ENCODE measurements around the gene NPAS3.

NPAS3 gene

DNA sequence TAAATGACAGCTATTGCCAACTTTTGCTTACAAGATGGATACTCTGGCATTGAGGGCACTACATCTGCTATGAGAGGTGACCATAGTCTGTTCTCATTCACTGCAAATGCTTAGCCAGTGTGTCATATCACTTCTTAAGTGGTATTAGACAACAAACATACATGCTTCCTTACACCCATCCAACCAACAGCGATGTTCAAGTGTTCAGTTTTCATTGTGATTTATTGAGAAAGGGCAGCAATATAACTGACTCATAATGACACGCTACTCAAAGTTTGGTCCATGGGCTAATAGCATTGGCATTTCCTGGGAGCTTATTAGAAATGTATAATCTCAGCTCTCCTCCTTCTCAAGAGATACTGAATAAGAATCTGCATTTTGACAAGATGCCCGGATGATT is 181.7 kb downstream of the NPAS3 start:
- DNase-seq: no peak
- intact Hi-C loops (cut with DNase I): no loop called here

DNA sequence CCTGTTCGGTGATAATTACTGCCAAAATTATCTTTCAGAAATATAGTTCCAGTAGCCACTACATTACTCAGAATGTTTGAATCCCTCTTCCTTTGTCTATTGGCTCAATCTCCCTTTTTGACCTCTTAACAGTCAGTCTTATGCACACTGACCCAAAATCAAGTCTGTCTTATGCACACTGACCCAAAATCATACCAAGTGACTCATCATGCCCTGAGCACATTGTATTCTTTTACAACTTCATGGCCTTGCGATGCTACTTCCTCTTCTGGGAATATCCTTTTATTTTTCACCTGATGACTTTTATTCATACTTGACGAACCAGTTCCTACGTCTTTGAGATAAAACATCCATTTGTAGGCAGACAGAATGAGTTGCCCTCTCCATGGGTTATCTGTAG is 182.3 kb downstream of the NPAS3 start:
- no peak for DNase-seq
- intact Hi-C loops (cut with DNase I): no loop called here

DNA sequence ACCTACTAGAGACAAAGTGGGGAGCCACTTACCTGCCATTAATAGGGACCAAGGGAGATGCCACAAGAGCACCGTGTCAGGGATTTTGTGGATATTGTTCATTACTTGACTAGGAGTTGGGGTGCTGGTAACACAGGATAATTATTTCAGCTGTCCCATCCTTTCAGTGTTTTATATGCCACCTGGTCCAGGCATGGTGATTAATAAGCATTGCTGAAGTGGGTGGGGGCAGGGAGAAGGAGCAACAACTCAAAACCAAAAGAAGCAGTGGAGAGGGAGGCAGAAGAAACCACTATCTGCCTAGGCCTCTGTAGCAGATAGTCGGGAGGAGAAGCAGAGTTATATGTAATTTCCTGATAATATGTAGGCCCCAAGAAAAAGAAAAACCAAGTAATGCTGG is 184.6 kb downstream of the NPAS3 start:
- intact Hi-C loops (cut with DNase I): no loop called here
- no peak for DNase-seq

GRCh38 chr14:33126433-33126832 is 187.8 kb downstream of the NPAS3 start:
- DNase-seq: no peak
- intact Hi-C loops (cut with DNase I): no loop called here

DNA sequence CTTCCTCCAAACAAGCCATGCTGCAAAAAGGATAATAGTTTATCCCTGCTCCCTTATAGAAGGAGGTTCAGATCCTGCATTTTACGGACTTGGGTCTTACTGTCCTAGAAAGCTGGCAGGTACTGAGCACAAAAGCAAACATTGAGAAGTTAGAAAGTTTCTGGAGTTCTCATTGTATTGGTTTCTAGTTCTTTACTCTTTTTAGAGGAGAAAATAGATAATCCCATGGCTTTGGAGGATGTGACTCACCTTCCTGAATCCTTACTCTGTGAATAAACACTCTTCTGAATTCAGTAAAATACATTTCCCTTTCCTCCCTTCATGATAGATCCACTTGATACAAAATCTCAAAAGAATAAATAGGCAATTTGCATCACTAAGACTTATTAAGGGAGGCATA is 188.9 kb downstream of the NPAS3 start:
- intact Hi-C loops (cut with DNase I): no loop called here
- DNase-seq: no peak

GRCh38 chr14:33131801-33132200 is 193.1 kb downstream of the NPAS3 start:
- DNase-seq: no peak
- intact Hi-C loops (cut with DNase I): no loop called here

DNA sequence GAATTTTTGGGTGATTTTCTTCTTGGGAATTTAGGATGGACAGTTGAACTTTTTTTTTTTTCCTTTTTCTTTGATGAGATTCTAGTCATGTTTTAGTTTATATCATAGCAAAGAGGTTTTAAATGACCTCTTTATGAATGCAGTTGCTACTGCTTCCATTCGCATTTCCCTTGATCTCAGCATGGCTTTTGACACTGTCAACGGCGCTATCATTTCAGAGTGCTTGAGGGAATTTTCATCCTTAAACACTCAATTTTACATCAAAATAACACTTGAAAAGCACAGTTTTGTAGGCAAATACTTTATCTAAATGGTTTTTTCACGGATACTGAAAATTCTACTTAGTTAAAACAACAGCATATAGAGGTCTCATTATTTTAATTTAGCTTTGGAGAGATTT is 195.5 kb downstream of the NPAS3 start:
- no peak for DNase-seq
- intact Hi-C loops (cut with DNase I): no loop called here

GRCh38 chr14:33134975-33135374 is 196.3 kb downstream of the NPAS3 start:
- intact Hi-C loops (cut with DNase I): no loop called here
- DNase-seq: peak in 1 of 42 donors; percentile 8

GRCh38 chr14:33150666-33151428 is 212.2 kb downstream of the NPAS3 start:
- intact Hi-C loops (cut with DNase I): no loop called here
- no peak for DNase-seq

- intact Hi-C loops (cut with DNase I): no loop called here
- no peak for DNase-seq
Measured at GRCh38 chr14:33163109-33163508, 224.4 kb downstream of the NPAS3 start.

- intact Hi-C loops (cut with DNase I): no loop called here
- no peak for DNase-seq
Measured at GRCh38 chr14:33163600-33163999, 224.9 kb downstream of the NPAS3 start.

GRCh38 chr14:33165144-33165925 is 226.7 kb downstream of the NPAS3 start:
- intact Hi-C loops (cut with DNase I): no loop called here
- peak in 4 of 42 donors; percentile 4 to 26 (median 18) for DNase-seq

DNA sequence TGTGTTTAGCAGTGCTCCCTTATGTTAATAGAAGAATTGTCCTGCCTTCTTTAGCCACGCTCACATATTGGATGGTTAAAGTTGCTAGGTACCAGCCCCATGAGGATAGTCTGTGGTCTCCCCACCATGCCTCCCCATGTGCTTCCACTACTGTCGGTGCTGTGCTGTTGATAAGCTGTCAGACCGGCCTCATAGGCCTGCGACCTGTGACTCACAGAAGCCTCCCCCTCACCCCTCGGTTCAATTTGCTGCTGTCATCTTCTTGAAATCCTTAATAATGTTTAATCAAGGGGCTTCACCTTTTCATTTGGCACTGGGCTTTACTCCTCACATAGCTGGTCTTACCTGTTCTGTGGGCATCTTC is 227.2 kb downstream of the NPAS3 start:
- intact Hi-C loops (cut with DNase I): no loop called here
- no peak for DNase-seq

- DNase-seq: no peak
Measured at GRCh38 chr14:33175951-33176350, 237.3 kb downstream of the NPAS3 start.

GRCh38 chr14:33184587-33184986 is 245.9 kb downstream of the NPAS3 start:
- peak in 12 of 42 donors; percentile 11 to 66 (median 26) for DNase-seq
- intact Hi-C loops (cut with DNase I): no loop called here

More at GRCh38 chr14:33175951-33176350, 237.3 kb downstream of the NPAS3 start:
- intact Hi-C loops (cut with DNase I): no loop called here

GRCh38 chr14:33186656-33187055 is 248.0 kb downstream of the NPAS3 start:
- intact Hi-C loops (cut with DNase I): no loop called here
- no peak for DNase-seq

- intact Hi-C loops (cut with DNase I): no loop called here
- DNase-seq: no peak
Measured at GRCh38 chr14:33188880-33189279, 250.2 kb downstream of the NPAS3 start.

DNA sequence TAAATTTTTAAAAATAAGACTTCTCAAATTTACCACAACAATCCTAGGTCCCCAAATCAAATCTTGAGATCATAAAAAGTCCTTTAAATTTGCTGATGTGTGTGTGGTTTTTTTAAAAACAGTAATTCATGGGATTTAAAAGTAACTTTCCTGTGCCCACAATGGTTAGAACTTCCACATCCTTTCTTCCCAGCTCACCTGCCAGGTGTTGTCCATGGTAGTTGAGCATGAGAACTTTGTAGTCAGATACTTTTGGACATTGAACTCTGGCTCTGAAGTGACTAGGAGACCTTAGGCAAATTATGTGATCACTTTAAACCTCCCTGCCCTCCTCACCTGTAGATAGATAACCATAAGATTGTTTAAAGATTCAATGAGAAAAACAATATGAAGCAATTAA is 253.2 kb downstream of the NPAS3 start:
- intact Hi-C loops (cut with DNase I): no loop called here
- no peak for DNase-seq

DNA sequence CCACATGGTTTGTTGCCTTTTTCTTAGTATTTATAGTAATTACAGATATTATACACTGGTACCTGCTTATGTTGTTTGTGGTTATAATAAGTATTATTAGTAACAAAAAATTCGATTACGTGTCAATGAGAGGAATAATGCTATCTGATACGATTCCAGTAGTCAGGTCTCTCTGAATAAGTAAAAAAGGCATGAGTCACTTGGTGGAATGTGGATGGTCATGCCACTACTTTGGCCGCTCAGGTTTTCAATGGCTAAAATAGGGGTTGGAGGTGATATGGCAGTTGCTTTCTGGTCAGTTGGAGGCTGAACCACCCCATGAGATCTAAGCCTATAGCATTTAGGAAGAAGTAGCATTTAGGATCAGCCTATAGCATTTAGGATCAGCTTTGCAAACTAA is 255.9 kb downstream of the NPAS3 start:
- no peak for DNase-seq

GRCh38 chr14:33198684-33199083 is 260.0 kb downstream of the NPAS3 start:
- DNase-seq: no peak
- intact Hi-C loops (cut with DNase I): no loop called here

More for the DNA sequence above, 255.9 kb downstream of the NPAS3 start:
- intact Hi-C loops (cut with DNase I): no loop called here

DNA sequence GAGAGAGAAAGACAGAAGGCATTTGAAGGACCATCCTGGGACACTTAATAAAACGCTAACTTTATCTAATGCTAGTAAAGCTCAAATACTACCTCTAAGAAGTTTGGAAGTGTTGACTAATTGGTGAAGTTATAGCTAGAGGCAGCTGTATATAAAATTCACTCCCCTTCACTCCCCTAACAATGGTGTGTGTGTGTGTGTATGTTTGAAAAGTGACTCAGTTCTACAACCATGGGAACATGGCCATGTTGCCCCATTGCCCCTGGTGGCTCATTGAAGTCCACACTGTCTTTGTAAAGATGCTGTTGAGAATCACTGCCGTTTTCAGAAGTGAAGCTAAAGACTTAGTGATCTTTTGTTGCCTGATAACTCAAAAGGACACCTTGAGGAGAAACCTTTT is 262.4 kb downstream of the NPAS3 start:
- intact Hi-C loops (cut with DNase I): no loop called here
- DNase-seq: no peak
